Left ventricle myocardium inferior (tissue), 1 donor: Measurements from ENCODE around the gene HDAC9. TPM values are rescaled to one million over a fixed set of nuclear protein-coding genes. Genes with fewer than 3 reads are reported as not detected.

Source experiments
- DNase-seq: peaks from one replicate; pipeline ENCODE4 v3.0.0-alpha.2; 2020
- H3K27ac ChIP-seq: fragments of 200-600 bp; replicated peaks from 2 replicates; pipeline ENCODE4 v1.8.0; 2021
- H3K27me3 ChIP-seq: fragments of 200-600 bp; 2 replicates; pipeline ENCODE4 v1.8.0; 2021; ENCODE audit warnings: low read depth
- H3K36me3 ChIP-seq: fragments of 200-600 bp; 2 replicates; pipeline ENCODE4 v1.8.0; 2021
- H3K4me1 ChIP-seq: fragments of 200-600 bp; 2 replicates; pipeline ENCODE4 v1.8.0; 2021
- H3K4me3 ChIP-seq: fragments of 200-600 bp; 2 replicates; pipeline ENCODE4 v1.8.0; 2021; ENCODE audit warnings: mild to moderate bottlenecking, moderate library complexity
- H3K9me3 ChIP-seq: fragments of 200-600 bp; replicated peaks from 2 replicates; pipeline ENCODE4 v1.8.0; 2021
- intact Hi-C: fragments of 100-400 bp; cut with micrococcal nuclease; formaldehyde crosslinking; loops from one replicate; pipeline ENCODE4 v1.11.0; 2022
- total RNA-seq: library from RNA; stranded (reverse); fragmentation: NEBNext Ultra II Directional; extraction: Animal tissue kit (Norgen Biotek cat#: 25700); gene quantifications from one replicate; pipeline ENCODE4 v1.2.1, GENCODE V29; 2021
- TF ChIP-seq, protein P1 (sequence below): fragments of 200-600 bp; IDR thresholded peaks from 2 replicates; pipeline ENCODE4 v1.8.0; 2021; ENCODE audit warnings: antibody characterized with exemption, mild to moderate bottlenecking, borderline replicate concordance
- donor health status: DM: no; HTN: yes; CAD: no; lungs with severe emphysema.

Gene HDAC9
- total RNA-seq, 1 donor from 2014 or later = 39.6 TPM

- DNase-seq = no peak
- intact Hi-C loops = no loop called here
- no peaks in the 10 kb centered on the region for H3K27me3 ChIP-seq
- H3K27ac ChIP-seq = no peak overlapping the region
- H3K4me3 ChIP-seq = no peak overlapping the region
- peaks cover 7% of the 10 kb centered on the region for H3K4me1 ChIP-seq
- peaks cover 7% of the 10 kb centered on the region for H3K36me3 ChIP-seq
- no peaks in the 10 kb centered on the region for H3K9me3 ChIP-seq
- TF ChIP-seq, protein P1, sequence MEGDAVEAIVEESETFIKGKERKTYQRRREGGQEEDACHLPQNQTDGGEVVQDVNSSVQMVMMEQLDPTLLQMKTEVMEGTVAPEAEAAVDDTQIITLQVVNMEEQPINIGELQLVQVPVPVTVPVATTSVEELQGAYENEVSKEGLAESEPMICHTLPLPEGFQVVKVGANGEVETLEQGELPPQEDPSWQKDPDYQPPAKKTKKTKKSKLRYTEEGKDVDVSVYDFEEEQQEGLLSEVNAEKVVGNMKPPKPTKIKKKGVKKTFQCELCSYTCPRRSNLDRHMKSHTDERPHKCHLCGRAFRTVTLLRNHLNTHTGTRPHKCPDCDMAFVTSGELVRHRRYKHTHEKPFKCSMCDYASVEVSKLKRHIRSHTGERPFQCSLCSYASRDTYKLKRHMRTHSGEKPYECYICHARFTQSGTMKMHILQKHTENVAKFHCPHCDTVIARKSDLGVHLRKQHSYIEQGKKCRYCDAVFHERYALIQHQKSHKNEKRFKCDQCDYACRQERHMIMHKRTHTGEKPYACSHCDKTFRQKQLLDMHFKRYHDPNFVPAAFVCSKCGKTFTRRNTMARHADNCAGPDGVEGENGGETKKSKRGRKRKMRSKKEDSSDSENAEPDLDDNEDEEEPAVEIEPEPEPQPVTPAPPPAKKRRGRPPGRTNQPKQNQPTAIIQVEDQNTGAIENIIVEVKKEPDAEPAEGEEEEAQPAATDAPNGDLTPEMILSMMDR = no peak
Measured at GRCh38 chr7:18656362-18656761, 160.8 kb downstream of the HDAC9 start.

GRCh38 chr7:18659746-18660145 is 164.2 kb downstream of the HDAC9 start:
- H3K27ac ChIP-seq = no peak overlapping the region
- intact Hi-C loops = no loop called here

GRCh38 chr7:18663321-18663720 is 167.8 kb downstream of the HDAC9 start:
- Histone ChIP-seq H3K4me1 (peaks cover 22% of the 10 kb centered on the region), H3K27ac (peak overlapping the region; percentile 20), H3K9me3 (no peaks in the 10 kb centered on the region), H3K4me3 (no peak overlapping the region), H3K36me3 (no peaks in the 10 kb centered on the region), H3K27me3 (no peaks in the 10 kb centered on the region)
- TF ChIP-seq, protein P1 = no peak
- peak; percentile 20 for DNase-seq
- intact Hi-C loops = no loop called here

More at GRCh38 chr7:18659746-18660145, 164.2 kb downstream of the HDAC9 start:
- no peak for DNase-seq
- Histone ChIP-seq H3K36me3 (peaks cover 4% of the 10 kb centered on the region), H3K9me3 (no peaks in the 10 kb centered on the region), H3K4me1 (peaks cover 13% of the 10 kb centered on the region), H3K4me3 (no peak overlapping the region), H3K27me3 (no peaks in the 10 kb centered on the region)
- TF ChIP-seq, protein P1 = no peak

DNA sequence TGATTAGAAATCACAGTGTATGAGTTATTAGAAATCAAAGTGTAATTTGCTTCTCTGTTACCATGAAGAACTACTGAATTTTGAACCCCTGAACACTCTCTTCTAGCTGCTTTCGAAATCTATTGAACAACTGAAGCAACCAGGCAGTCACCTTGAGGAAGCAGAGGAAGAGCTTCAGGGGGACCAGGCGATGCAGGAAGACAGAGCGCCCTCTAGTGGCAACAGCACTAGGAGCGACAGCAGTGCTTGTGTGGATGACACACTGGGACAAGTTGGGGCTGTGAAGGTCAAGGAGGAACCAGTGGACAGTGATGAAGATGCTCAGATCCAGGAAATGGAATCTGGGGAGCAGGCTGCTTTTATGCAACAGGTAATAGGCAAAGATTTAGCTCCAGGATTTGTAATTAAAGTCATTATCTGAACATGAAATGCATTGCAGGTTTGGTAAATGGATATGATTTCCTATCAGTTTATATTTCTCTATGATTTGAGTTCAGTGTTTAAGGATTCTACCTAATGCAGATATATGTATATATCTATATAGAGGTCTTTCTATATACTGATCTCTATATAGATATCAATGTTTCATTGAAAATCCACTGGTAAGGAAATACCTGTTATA is 170.7 kb downstream of the HDAC9 start:
- Histone ChIP-seq H3K27ac (no peak overlapping the region), H3K4me1 (peaks cover 22% of the 10 kb centered on the region), H3K36me3 (no peaks in the 10 kb centered on the region), H3K4me3 (no peak overlapping the region), H3K9me3 (no peaks in the 10 kb centered on the region), H3K27me3 (no peaks in the 10 kb centered on the region)
- TF ChIP-seq, protein P1 = peak; percentile 95
- peak; percentile 71 for DNase-seq
- intact Hi-C loops = loop anchor here (5.0 kb wide), 1 partner anchor 309 kb away; no protein-coding TSS in a partner anchor

- Histone ChIP-seq H3K9me3 (no peaks in the 10 kb centered on the region), H3K36me3 (no peaks in the 10 kb centered on the region), H3K4me1 (peaks cover 22% of the 10 kb centered on the region), H3K27me3 (no peaks in the 10 kb centered on the region), H3K4me3 (no peak overlapping the region), H3K27ac (peak overlapping the region; percentile 34)
- TF ChIP-seq, protein P1 = no peak
- intact Hi-C loops = loop anchor here (5.0 kb wide), 1 partner anchor 310 kb away; no protein-coding TSS in a partner anchor
- DNase-seq = no peak
Measured at GRCh38 chr7:18667466-18667865, 171.9 kb downstream of the HDAC9 start.
